Measurements from ENCODE around the gene TNFRSF14.
"Not testable (repeated sequence)": the region's sequence is repeated elsewhere in the genome, so short reads cannot be mapped to it uniquely, and the experiment has no call there.

TNFRSF14 gene

GRCh38 chr1:2567083-2567679 is 11.0 kb downstream of the TNFRSF14 start:
- DNase-seq (ENCODE audit: low read depth), result no peak

GRCh38 chr1:2568187-2568816 is 12.1 kb downstream of the TNFRSF14 start:
- not testable (repeated sequence) for DNase-seq (ENCODE audit: low read depth)

DNA sequence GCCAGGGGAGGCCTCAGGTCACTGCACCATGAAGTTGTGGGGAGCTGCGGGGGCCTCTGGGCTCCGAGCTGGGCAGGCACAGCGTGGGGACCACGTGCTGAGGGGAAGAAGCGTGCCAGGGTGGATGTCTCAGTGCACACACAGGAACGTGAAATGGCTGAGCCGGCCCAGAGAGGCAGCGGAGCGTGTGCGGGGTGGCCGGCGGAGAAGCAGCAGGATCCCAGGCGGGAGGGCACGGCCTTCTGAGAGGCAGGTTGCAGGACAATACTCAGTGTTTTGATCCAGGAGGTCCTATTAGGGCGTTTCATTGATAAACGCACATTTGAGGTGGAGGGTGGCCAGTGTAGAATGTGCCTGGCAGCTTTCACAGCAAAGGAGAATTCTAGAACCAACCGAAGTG is 12.9 kb downstream of the TNFRSF14 start:
- no peak for DNase-seq (ENCODE audit: low read depth)

- DNase-seq (ENCODE audit: low read depth), result not testable (repeated sequence)
These were observed 13.5 kb downstream of the TNFRSF14 start for GRCh38 chr1:2569703-2570102.

DNA sequence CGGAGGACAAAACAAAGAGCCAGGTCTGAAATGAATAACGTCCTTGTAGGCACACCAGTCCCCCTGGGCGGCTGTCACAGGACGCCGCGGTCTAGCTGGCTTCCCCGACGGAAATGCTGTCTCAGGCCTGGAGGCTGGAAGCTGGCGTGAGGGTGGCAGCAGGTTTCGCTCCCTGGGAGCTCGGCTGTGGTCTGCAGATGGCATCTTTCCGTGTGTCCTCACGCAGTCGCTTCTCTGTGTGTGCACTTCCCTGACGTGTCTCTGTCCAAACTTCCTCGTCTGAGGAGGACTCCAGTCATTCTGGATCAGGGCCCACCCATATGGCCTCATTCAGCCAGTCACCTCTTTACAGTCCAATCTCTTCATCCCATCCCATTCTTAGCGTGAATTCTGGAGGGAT is 14.2 kb downstream of the TNFRSF14 start:
- DNase-seq (ENCODE audit: low read depth), result no peak

DNA sequence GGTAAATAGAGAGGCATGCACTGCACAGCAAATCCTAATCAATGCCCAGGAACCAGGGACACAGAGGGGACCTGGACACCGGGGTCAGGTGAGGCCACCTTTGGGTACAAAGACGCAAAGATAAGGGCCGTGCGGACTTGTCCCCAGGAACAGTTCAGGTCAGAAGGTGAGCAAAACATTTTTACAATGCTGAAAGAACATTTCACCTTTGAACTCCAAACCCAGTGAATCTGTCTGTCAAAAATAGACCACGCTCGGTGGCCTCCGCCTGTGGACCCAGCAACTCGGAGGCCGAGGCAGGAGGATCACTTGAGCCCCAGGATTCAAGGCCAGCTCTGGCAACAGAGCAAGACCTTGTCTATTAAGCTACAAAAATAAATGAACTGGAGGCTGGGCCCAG is 15.2 kb downstream of the TNFRSF14 start:
- DNase-seq (ENCODE audit: low read depth), result no peak

GRCh38 chr1:2573250-2573920 is 17.2 kb downstream of the TNFRSF14 start:
- DNase-seq (ENCODE audit: low read depth), result no peak

DNA sequence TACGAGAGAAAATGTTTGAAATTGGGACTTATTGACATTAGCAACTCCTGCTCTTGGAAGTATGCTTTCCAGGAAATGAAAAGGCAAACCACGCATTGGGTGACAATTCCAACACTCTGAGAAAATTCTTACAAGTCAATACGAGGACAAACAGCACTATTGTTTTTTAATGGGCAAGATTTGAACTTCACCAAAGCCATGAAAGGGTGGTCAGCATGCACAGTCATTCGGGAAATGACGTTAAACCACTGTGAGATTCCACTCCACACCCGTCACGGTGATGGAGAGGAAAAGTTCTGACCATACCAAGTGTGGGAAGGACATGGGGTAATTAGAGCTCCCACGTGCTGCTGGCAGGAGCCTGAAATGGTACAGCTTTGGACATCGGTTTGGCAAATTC is 18.2 kb downstream of the TNFRSF14 start:
- DNase-seq (ENCODE audit: low read depth), result no peak

DNA sequence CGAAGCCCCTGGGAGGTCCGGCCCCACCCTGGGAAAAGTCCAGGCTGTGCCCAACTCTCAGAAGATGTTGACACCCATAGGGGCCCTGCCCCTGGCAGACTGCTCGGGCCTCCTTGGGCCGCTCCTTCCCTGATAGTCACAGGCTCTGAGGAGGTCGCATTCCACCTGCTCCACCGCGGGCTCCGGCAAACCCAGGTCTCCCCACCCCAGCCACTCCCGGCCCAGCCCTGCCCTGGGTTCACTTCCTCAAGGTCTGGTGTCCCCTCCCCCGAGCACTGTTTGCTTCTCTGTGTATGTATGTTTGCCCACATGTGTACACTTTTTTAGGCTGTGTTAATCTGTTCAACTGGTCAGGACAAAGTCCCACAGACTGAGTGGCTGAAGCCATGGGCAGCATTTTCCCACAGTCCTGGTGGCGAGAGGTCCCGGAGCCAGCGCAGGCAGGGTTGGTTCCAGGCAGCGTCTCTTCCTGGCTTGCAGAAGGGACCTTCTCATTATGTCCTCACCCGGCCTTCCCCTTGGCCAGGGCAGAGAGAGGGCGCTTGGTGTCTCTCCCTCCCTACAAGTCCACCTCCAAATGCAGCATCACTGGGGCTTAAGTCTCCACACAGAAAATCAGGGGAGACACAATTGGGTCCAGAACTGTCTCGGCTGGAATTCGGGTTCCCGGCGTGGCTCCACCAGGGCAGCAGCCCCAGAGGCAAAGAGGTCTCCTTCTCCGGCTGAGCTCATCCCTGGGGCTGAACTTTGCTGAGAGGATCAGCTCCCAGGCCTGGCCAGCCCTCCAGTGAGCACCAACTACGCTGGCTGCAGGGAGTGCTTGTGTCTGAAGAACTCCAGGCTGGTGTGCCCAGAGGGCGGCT is 19.9 kb downstream of the TNFRSF14 start:
- no peak for DNase-seq (ENCODE audit: low read depth)

GRCh38 chr1:2577565-2578075 is 21.4 kb downstream of the TNFRSF14 start:
- DNase-seq (ENCODE audit: low read depth), result not testable (repeated sequence)

- DNase-seq (ENCODE audit: low read depth), result no peak
These were observed 22.6 kb downstream of the TNFRSF14 start for GRCh38 chr1:2578758-2579118.

DNA sequence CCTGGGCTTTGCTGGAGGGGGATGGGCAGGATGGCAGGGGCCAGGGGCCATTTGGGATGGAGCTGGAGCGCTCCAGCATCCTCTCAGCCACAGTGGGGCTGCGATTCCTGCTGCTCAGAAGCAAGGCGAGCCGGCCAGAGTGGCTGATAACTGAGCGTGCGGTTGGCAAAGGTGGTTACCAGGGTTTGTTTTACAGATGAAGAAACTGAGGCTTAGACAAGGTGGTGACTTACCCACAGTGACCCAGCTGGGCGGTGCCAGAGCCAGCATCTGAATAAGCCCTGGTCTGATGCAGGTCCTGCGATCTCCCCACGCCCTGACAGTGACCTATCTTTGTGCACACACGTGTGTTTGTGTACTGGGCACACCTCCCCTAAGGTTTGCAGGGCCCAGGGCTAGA is 24.5 kb downstream of the TNFRSF14 start:
- DNase-seq (ENCODE audit: low read depth), result no peak

DNA sequence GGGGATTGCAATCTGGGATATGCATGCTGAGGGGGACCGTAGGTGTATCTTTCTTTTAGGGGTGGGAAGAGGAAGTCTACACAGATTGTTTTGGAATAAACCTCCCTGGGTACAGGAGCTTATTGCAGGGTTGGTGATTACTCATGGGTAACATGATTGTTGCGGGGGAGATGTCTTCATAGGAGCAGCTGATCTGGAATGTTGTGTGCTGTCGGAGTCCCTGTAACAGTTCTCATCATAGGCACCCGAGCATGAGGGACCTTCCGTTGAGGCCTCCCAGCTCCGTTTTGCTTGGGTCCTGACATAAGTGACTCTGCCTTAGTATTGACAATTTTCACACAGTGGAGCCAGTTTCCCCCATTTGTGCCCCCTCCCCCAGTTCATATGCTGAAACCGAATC is 26.2 kb downstream of the TNFRSF14 start:
- no peak for DNase-seq (ENCODE audit: low read depth)

- no peak for DNase-seq (ENCODE audit: low read depth)
These were observed 27.2 kb downstream of the TNFRSF14 start for GRCh38 chr1:2583331-2583791.

DNA sequence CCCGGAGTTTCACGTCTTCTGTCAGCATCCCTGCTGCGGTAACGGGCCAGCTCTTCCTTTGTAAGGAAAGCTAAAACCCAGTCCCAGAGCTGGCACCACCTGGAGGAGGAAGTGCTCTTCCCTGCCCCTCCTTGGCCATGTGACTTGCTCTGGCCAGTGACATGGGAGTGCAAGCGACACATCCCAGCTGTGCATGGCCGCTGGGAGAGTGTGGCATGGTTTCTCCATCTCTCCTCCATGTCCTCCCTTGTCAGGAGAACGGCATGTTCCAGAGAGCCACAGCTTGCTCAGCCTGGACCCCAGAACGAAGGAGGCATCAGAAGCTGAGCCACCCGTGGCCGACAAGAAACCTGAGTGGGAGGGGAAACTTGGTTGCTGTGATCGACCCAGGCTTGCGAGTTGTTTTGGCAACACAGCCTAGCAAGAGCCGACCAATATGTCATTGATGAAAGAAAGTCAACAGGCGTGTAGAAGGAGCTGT is 27.7 kb downstream of the TNFRSF14 start:
- DNase-seq (ENCODE audit: low read depth), result no peak

DNA sequence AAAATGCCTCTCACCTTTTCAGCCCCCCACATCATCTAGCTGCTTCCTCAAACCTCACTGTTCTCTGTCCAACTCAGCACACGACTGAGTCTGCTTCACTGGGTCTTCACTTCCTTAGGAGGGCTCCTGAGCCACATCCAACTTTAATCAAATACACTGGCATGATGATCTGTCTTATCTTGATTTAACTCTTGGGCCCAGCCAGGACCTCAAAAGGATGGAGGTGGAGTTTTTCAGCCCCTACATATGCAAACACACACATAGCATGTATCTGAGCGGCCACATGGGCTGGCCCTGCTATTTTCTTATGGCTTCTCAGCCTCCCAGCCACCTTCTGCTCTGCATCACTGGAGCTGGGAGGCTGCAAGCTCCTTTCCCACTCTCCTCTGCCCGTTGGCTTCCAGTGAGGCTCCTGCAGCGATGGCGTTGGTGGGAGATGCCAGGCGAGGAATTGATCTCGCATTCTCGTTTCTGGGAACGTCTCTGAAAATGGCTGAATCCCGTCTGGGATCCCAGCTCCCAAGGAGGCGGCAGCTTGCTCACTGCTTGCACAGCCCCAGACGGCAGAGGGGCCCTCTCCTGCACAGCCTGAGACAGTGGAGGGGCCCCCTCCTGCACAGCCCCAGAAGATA is 28.6 kb downstream of the TNFRSF14 start:
- no peak for DNase-seq (ENCODE audit: low read depth)

- DNase-seq (ENCODE audit: low read depth), result peak; percentile 41
These were observed 29.3 kb downstream of the TNFRSF14 start for GRCh38 chr1:2585318-2586092.

GRCh38 chr1:2586154-2587070 is 30.2 kb downstream of the TNFRSF14 start, which contains the start of gene PRXL2B:
Gene PRXL2B (plus strand): TSS chr1:2586777. CDS start chr1:2586886, 109 bp downstream.
- DNase-seq (ENCODE audit: low read depth), result peak; percentile 95

GRCh38 chr1:2587071-2587859 is 31.1 kb downstream of the TNFRSF14 start:
- DNase-seq (ENCODE audit: low read depth), result no peak

All from activated T-helper 9 cell treated with anti-CD3 and anti-CD28 coated beads, Interleukin-2, amount 50 U/mL, for 16 hours (primary cell).